DOHH2 (cell line): ENCODE measurements around the gene CDC37L1.

Experiments used
- H3F3A ChIP-seq: fragments of 200-600 bp; sonication (generic), shearing (Covaris generic); 2 replicates; pipeline ENCODE4 v1.6.0; 2016; ENCODE audit warnings: antibody characterized with exemption, mild to moderate bottlenecking; ENCODE audit not compliant: control insufficient read depth, insufficient read depth
- H3K27ac ChIP-seq: fragments of 200-600 bp; sonication (generic); 2 replicates; pipeline ENCODE4 v1.5.1; 2014; ENCODE audit warnings: low read depth, mild to moderate bottlenecking, low read length, moderate library complexity
- H3K27me3 ChIP-seq: fragments of 200-600 bp; sonication (generic); 2 replicates; pipeline ENCODE4 v1.6.1; 2014; ENCODE audit warnings: mild to moderate bottlenecking, low read length, mixed read lengths; ENCODE audit not compliant: control insufficient read depth
- H3K36me3 ChIP-seq: fragments of 200-600 bp; sonication (generic); 2 replicates; pipeline ENCODE4 v1.6.1; 2014; ENCODE audit warnings: mild to moderate bottlenecking, low read length, moderate library complexity, mixed read lengths; ENCODE audit not compliant: control insufficient read depth
- H3K4me1 ChIP-seq: fragments of 200-600 bp; sonication (generic); 2 replicates; pipeline ENCODE4 v1.6.1; 2014; ENCODE audit warnings: mild to moderate bottlenecking, low read length, mixed read lengths; ENCODE audit not compliant: control insufficient read depth
- H3K4me2 ChIP-seq: fragments of 200-600 bp; sonication (generic); 2 replicates; pipeline ENCODE4 v1.6.0; 2014; ENCODE audit warnings: mild to moderate bottlenecking, low read length, moderate library complexity
- H3K4me3 ChIP-seq: fragments of 200-600 bp; sonication (generic); 2 replicates; pipeline ENCODE4 v1.5.1; 2014; ENCODE audit warnings: mild to moderate bottlenecking, low read length, mixed read lengths
- H3K79me2 ChIP-seq: fragments of 200-600 bp; sonication (generic); 2 replicates; pipeline ENCODE4 v1.6.1; 2014; ENCODE audit warnings: mild to moderate bottlenecking, low read length, mixed read lengths; ENCODE audit not compliant: control insufficient read depth
- H3K9me2 ChIP-seq: fragments of 200-600 bp; sonication (generic); replicated peaks from 2 replicates; pipeline ENCODE4 v1.6.1; 2014; ENCODE audit warnings: mild to moderate bottlenecking, low read length, mixed read lengths; ENCODE audit not compliant: control insufficient read depth
- H3K9me3 ChIP-seq: fragments of 200-600 bp; sonication (generic); 2 replicates; pipeline ENCODE4 v1.6.1; 2014; ENCODE audit warnings: antibody characterized with exemption, low read length, mixed read lengths; ENCODE audit not compliant: control insufficient read depth, insufficient read depth
- H4K20me1 ChIP-seq: fragments of 200-600 bp; sonication (generic); 2 replicates; pipeline ENCODE4 v1.6.0; 2014; ENCODE audit warnings: low read depth, mild to moderate bottlenecking, antibody characterized with exemption, low read length, moderate library complexity; ENCODE audit not compliant: control insufficient read depth, insufficient read depth
- EZH2phosphoT487 ChIP-seq: fragments of 200-600 bp; sonication (generic); IDR thresholded peaks from 2 replicates; pipeline ENCODE4 v1.6.1; 2017; ENCODE audit warnings: borderline replicate concordance, mild to moderate bottlenecking, antibody characterized with exemption, low read length, moderate library complexity, mixed read lengths
- TF ChIP-seq, protein P1 (sequence below): fragments of 200-600 bp; sonication (generic); IDR thresholded peaks from one replicate; pipeline ENCODE4 v1.5.1; 2014; ENCODE audit warnings: antibody characterized with exemption, mild to moderate bottlenecking, low read depth, low read length; ENCODE audit not compliant: poor library complexity, severe bottlenecking

Gene CDC37L1

DNA sequence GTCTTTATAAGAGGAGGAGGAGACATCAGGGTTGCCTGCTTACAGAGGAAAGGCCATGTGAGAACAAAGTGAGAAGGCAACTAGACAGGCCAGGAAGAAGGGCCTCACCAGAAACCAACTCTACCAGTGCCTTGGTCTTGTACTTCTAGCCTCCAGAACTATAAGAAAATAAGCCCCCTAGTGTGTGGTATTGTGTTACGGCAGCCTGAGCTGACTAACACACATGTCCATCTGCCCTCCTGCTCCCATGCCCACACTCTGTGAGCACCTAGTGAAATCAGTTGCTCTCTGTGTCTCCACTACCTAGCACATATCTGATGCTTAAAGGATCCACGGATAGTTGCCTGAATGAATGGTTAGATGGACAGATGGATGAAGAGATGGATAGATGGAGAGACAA lies 54.8 kb downstream of the CDC37L1 start:
- H3K4me1 ChIP-seq: peaks cover 13% of the 10 kb centered on the region
- no peaks in the 10 kb centered on the region for H3F3A ChIP-seq
- H3K9me3 ChIP-seq: no peaks in the 10 kb centered on the region
- peaks cover 15% of the 10 kb centered on the region; the same call in 1 of the 2 replicates for H4K20me1 ChIP-seq
- H3K27ac ChIP-seq: no peak overlapping the region
- H3K9me2 ChIP-seq: no peaks in the 10 kb centered on the region
- no peak overlapping the region for H3K4me2 ChIP-seq
- TF ChIP-seq, protein P1, sequence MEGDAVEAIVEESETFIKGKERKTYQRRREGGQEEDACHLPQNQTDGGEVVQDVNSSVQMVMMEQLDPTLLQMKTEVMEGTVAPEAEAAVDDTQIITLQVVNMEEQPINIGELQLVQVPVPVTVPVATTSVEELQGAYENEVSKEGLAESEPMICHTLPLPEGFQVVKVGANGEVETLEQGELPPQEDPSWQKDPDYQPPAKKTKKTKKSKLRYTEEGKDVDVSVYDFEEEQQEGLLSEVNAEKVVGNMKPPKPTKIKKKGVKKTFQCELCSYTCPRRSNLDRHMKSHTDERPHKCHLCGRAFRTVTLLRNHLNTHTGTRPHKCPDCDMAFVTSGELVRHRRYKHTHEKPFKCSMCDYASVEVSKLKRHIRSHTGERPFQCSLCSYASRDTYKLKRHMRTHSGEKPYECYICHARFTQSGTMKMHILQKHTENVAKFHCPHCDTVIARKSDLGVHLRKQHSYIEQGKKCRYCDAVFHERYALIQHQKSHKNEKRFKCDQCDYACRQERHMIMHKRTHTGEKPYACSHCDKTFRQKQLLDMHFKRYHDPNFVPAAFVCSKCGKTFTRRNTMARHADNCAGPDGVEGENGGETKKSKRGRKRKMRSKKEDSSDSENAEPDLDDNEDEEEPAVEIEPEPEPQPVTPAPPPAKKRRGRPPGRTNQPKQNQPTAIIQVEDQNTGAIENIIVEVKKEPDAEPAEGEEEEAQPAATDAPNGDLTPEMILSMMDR: peak; percentile 11
- no peak for TF ChIP-seq EZH2phosphoT487
- no peak overlapping the region for H3K4me3 ChIP-seq
- peaks cover 28% of the 10 kb centered on the region for H3K36me3 ChIP-seq
- H3K27me3 ChIP-seq: no peaks in the 10 kb centered on the region
- H3K79me2 ChIP-seq: peaks cover 94% of the 10 kb centered on the region

DNA sequence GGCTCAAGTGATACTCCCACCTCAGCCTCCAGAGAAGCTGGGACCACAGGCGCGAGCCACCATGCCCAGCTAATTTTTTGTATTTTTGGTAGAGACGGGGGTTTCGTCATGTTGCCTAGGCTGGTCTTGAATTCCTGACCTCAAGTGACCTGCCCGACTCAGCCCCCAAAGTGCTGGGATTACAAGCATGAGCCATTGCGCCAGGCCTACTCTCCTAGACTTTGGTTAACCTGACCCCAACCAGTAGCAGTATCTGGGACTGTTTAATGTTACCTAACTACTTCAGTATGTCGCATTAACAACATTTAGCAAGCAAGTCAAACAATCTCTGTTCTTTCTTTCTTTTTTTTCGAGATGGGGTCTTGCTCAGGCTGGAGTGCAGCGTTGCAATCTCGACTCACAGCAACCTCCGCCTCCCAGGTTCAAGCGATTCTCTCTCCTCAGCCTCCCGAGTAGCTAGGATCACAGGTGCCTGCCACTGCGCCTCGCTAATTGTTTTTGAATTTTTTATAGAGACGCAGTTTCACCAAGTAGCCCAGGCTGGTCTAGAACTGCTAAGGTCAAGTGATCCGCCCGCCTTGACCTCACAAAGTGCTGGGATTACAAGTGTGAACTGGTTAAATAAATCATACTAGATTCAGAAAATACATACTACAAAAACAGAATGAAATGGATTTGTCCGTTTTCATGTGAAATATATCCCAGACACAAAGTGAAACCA lies 59.7 kb downstream of the CDC37L1 start:
- Histone ChIP-seq H3K4me1 (peaks cover 25% of the 10 kb centered on the region), H3K27me3 (no peaks in the 10 kb centered on the region), H4K20me1 (peaks cover 16% of the 10 kb centered on the region; the same call in 1 of the 2 replicates), H3K9me3 (no peaks in the 10 kb centered on the region), H3K4me3 (peak overlapping the region; percentile 99), H3K36me3 (peaks cover 22% of the 10 kb centered on the region), H3K9me2 (no peaks in the 10 kb centered on the region), H3F3A (no peaks in the 10 kb centered on the region), H3K79me2 (peaks cover 71% of the 10 kb centered on the region), H3K27ac (no peak overlapping the region), H3K4me2 (peak overlapping the region; percentile 92)
- no peak for TF ChIP-seq EZH2phosphoT487
- TF ChIP-seq, protein P1: no peak

DNA sequence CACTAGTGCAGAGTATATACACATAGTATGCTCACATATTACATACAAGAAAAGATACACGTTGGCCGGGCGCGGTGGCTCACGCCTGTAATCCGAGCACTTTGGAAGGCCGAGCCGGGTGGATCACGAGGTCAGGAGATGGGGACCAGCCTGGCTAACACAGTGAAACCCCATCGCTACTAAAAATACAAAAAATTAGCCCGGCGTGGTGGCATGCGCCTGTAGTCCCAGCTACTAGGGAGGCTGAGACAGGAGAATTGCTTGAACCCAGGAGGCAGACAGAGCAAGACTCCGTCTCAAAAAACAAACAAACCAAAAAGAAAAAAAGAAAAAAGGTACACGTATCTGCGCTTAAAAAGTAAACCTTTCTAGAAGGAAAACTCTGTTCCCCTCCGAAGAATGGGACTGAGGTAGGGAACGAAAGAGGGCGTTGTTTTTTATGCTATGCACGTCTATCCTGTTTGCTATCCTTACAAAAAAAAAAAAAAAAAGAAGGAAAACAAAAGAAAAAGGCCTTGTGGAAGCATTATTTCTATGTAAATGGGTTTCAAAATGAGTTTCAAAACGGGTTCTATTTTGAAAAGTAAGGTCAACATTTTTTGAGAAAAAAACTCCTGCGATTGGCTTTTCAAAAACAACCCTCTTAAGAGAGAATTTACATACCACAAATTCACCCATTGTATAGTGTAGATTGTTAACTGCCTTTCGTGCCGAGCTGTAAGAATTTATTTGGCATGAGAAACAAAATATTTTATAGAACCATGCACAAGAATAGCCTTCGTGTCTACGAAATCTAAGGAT lies 60.4 kb downstream of the CDC37L1 start:
- Histone ChIP-seq H3F3A (no peaks in the 10 kb centered on the region), H3K36me3 (peaks cover 19% of the 10 kb centered on the region), H3K4me2 (peak overlapping the region; percentile 92), H3K27ac (peak overlapping the region; percentile 73), H3K27me3 (no peaks in the 10 kb centered on the region), H3K9me2 (no peaks in the 10 kb centered on the region), H3K9me3 (no peaks in the 10 kb centered on the region), H4K20me1 (peaks cover 12% of the 10 kb centered on the region; the same call in 1 of the 2 replicates), H3K79me2 (peaks cover 64% of the 10 kb centered on the region), H3K4me3 (peak overlapping the region; percentile 99), H3K4me1 (peaks cover 22% of the 10 kb centered on the region)
- TF ChIP-seq, protein P1: peak; percentile 13
- TF ChIP-seq EZH2phosphoT487: no peak
